HepG2 (cell line): Measurements from ENCODE around the gene GAREM1. TPM values are rescaled to one million over a fixed set of nuclear protein-coding genes. Genes with fewer than 3 reads are reported as not detected.
A peak's percentile ranks its signal among the peaks of the same experiment; 100 is the strongest.

ENCODE experiments used
- ADNP ChIP-seq: sonication (generic); formaldehyde crosslinking; IDR thresholded peaks from 2 replicates; pipeline ENCODE4 v1.4.0; 2020; ENCODE audit warnings: missing genetic modification reagents
- ASH2L ChIP-seq: fragments of 300-600, 200-600 bp; sonication (generic); IDR thresholded peaks from 2 replicates; pipeline ENCODE4 v1.7.0; 2017; ENCODE audit warnings: low read depth, mild to moderate bottlenecking, moderate library complexity, mixed read lengths, low read length; ENCODE audit not compliant: insufficient read length
- CCDC6 ChIP-seq: sonication (generic); formaldehyde crosslinking; IDR thresholded peaks from 2 replicates; pipeline ENCODE4 v1.8.1; 2022; ENCODE audit warnings: mild to moderate bottlenecking, missing genetic modification reagents, moderate library complexity
- FOXJ3 ChIP-seq: sonication (generic); formaldehyde crosslinking; IDR thresholded peaks from 2 replicates; pipeline ENCODE4 v1.4.0; 2020; ENCODE audit warnings: missing genetic modification reagents, mild to moderate bottlenecking, borderline replicate concordance
- FOXK2 ChIP-seq: fragments of 450-650 bp; IDR thresholded peaks from 2 replicates; pipeline ENCODE4 v1.6.1; 2016
- HOXA5 ChIP-seq: sonication (generic); formaldehyde crosslinking; IDR thresholded peaks from 2 replicates; pipeline ENCODE4 v1.4.0; 2020; ENCODE audit warnings: missing genetic modification reagents
- KMT2B ChIP-seq: IDR thresholded peaks from 2 replicates; pipeline ENCODE4 v1.6.1; 2016; ENCODE audit warnings: missing genetic modification reagents, missing compliant biosample characterization
- MTF2 ChIP-seq: sonication (generic); formaldehyde crosslinking; IDR thresholded peaks from 2 replicates; pipeline ENCODE4 v1.5.0; 2020; ENCODE audit warnings: missing genetic modification reagents, borderline replicate concordance
- MXD4 ChIP-seq: IDR thresholded peaks from 2 replicates; pipeline ENCODE4 v1.6.1; 2016; ENCODE audit warnings: mild to moderate bottlenecking, missing biosample characterization, missing genetic modification reagents
- NCOR1 ChIP-seq: fragments of 200-600 bp; sonication (generic); IDR thresholded peaks from 2 replicates; pipeline ENCODE4 v1.7.0; 2017; ENCODE audit warnings: antibody characterized with exemption, low read length, borderline replicate concordance
- NFYB ChIP-seq: sonication (generic); formaldehyde crosslinking; IDR thresholded peaks from 2 replicates; pipeline ENCODE4 v1.4.0; 2020; ENCODE audit warnings: missing genetic modification reagents
- POLR2A ChIP-seq, 2 experiments: IDR thresholded peaks; 2 replicates each; pipeline ENCODE4 v1.6.1; 2011; ENCODE audit warnings: low read depth in 2 of 2, low read length in 2 of 2, mild to moderate bottlenecking in 1 of 2, moderate library complexity in 1 of 2; ENCODE audit not compliant: insufficient read depth in 1 of 2
- SIX1 ChIP-seq: sonication (generic); formaldehyde crosslinking; IDR thresholded peaks from 2 replicates; pipeline ENCODE4 v1.4.0; 2020; ENCODE audit warnings: missing genetic modification reagents, borderline replicate concordance
- SMYD3 ChIP-seq: sonication (generic); formaldehyde crosslinking; IDR thresholded peaks from 2 replicates; pipeline ENCODE4 v1.8.1; 2023; ENCODE audit warnings: mild to moderate bottlenecking, missing genetic modification reagents
- STAT5B ChIP-seq: sonication (generic); formaldehyde crosslinking; IDR thresholded peaks from 2 replicates; pipeline ENCODE4 v1.4.0; 2020; ENCODE audit warnings: missing genetic modification reagents
- ZBTB25 ChIP-seq: IDR thresholded peaks from 2 replicates; pipeline ENCODE4 v1.6.1; 2018; ENCODE audit warnings: missing genetic modification reagents
- ZBTB34 ChIP-seq: sonication (generic); formaldehyde crosslinking; IDR thresholded peaks from 2 replicates; pipeline ENCODE4 v1.8.0; 2022; ENCODE audit warnings: mild to moderate bottlenecking, missing genetic modification reagents
- ZBTB43 ChIP-seq: sonication (generic); formaldehyde crosslinking; conservative IDR thresholded peaks from 2 replicates; pipeline ENCODE4 v1.4.0; 2020; ENCODE audit warnings: missing genetic modification reagents
- ZHX1 ChIP-seq: sonication (generic); formaldehyde crosslinking; IDR thresholded peaks from 2 replicates; pipeline ENCODE4 v1.8.1; 2022; ENCODE audit warnings: low read depth, mild to moderate bottlenecking, missing genetic modification reagents
- ZMYM2 ChIP-seq: sonication (generic); formaldehyde crosslinking; IDR thresholded peaks from 2 replicates; pipeline ENCODE4 v1.8.0; 2022; ENCODE audit warnings: mild to moderate bottlenecking, missing genetic modification reagents
- ZNF331 ChIP-seq: sonication (generic); formaldehyde crosslinking; IDR thresholded peaks from 2 replicates; pipeline ENCODE4 v1.4.0; 2020; ENCODE audit warnings: missing genetic modification reagents
- ZNF704 ChIP-seq: sonication (generic); formaldehyde crosslinking; IDR thresholded peaks from 2 replicates; pipeline ENCODE4 v1.8.1; 2023; ENCODE audit warnings: mild to moderate bottlenecking, inconsistent platforms, moderate library complexity, missing genetic modification reagents, borderline replicate concordance
- ZNF780A ChIP-seq: sonication (generic); formaldehyde crosslinking; IDR thresholded peaks from 2 replicates; pipeline ENCODE4 v1.8.0; 2022; ENCODE audit warnings: mild to moderate bottlenecking, missing genetic modification reagents, moderate library complexity
- polyA plus RNA-seq, 8 experiments: library from polyadenylated mRNA; depleted of rRNA in 3 of 8; stranded (reverse) in 7 of 8; unstranded in 1 of 8; fragments of >200 nt; fragmentation: Illumina TruSeq in 4 of 8; extraction: Trizol in 4 of 8; gene quantifications; 2 replicates each; pipeline versions ENCODE4 v1.2.1 to v1.2.3, GENCODE V29; 2011 to 2016; ENCODE audit warnings: low read depth in 4 of 8, missing spikeins in 1 of 8, mixed read lengths in 1 of 8; ENCODE audit not compliant: insufficient read depth in 1 of 8
- total RNA-seq, 5 experiments: library from RNA; depleted of rRNA; stranded (reverse); fragments of >200 nt; fragmentation: Illumina TruSeq; extraction: Trizol; gene quantifications; 2 replicates each; pipeline ENCODE4 v1.2.3, GENCODE V29; 2016; ENCODE audit warnings: low read depth in 1 of 5

Gene GAREM1
- total and polyA plus RNA-seq, 2 of the 13 experiments (the other 11 are each of a cell fraction or from before 2014, with no cell fraction given) = 2.5 to 2.9 TPM

DNA sequence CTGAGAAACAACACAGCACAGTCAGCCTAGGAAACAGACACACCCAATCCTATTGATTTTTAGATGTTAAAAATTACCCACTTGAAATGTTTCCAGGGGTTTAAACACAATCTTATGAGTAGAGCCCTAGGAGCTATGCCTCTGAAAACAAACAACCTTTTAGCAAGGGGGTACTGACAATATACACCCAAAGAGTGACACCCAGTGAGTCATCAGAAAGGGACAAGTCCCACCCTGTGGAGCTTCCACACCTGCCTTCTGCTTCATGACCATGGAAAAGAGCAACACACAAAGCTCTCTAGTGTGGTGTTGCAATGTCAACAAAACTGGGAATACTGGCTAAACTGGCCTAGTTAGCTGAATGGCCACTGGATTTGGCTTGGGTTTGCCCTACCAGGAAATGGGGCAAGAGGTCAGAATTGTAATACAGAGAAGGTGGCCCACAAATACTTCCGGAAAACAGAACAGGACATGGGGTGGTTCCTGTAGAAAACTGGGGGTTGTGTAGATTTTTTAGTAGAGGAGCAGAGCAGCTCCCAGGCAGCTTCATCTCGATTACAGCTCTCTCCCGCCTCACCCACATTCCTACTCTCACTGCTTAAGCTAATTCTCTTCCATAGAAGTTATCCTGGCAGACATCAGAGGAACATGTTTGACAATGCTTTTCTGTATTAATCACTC, 98.2 kb downstream of the GAREM1 start (continued):
- TF ChIP-seq CCDC6 (CRISPR knock-in tag) = peak; percentile 49; the same call in 1 of the 2 replicates
- no peak for TF ChIP-seq NFYB (CRISPR knock-in tag)
- no peak for TF ChIP-seq ZNF780A
- TF ChIP-seq ZBTB25 (CRISPR knock-in tag) = 0 out of 2 replicates have a peak, but pooled peaks have one; percentile 19
- peak; percentile 58 for TF ChIP-seq ASH2L
- peak; percentile 60 for TF ChIP-seq FOXK2
- peak; percentile 93 for TF ChIP-seq ZBTB34 (CRISPR knock-in tag)
- peak; percentile 55; the same call in 1 of the 2 replicates for TF ChIP-seq NCOR1
- TF ChIP-seq SMYD3 = peak; percentile 32; the same call in 1 of the 2 replicates
- TF ChIP-seq HOXA5 (CRISPR knock-in tag) = peak; percentile 82
- TF ChIP-seq ZHX1 (CRISPR knock-in tag) = peak; percentile 66; the same call in 1 of the 2 replicates
- no peak for TF ChIP-seq POLR2A (IDR thresholded peaks at IDR 0.05; ENCODE audit: insufficient read depth in 1 of 2, low read depth in 2 of 2, low read length in 2 of 2)
- TF ChIP-seq SIX1 = peak; percentile 66; the same call in 1 of the 2 replicates
- TF ChIP-seq FOXJ3 (CRISPR knock-in tag) = peak; percentile 74; the same call in 1 of the 2 replicates
- TF ChIP-seq MTF2 (CRISPR knock-in tag) = no peak
- peak; percentile 72; the same call in 1 of the 2 replicates for TF ChIP-seq ZMYM2 (CRISPR knock-in tag)
- no peak for TF ChIP-seq MXD4 (CRISPR knock-in tag)
- TF ChIP-seq ZNF704 (CRISPR knock-in tag) = no peak
- TF ChIP-seq KMT2B = 0 out of 2 replicates have a peak, but pooled peaks have one; percentile 36
- TF ChIP-seq ZNF331 (CRISPR knock-in tag) = peak; percentile 48; the same call in 1 of the 2 replicates
- no peak for TF ChIP-seq STAT5B (CRISPR knock-in tag)
- TF ChIP-seq ADNP = no peak
- no peak for TF ChIP-seq ZBTB43 (CRISPR knock-in tag)
